ENCODE data around the gene COL8A1.
"Not testable (repeated sequence)": the region's sequence is repeated elsewhere in the genome, so short reads cannot be mapped to it uniquely, and the experiment has no call there.

COL8A1 gene

GRCh38 chr3:99834211-99834957 is 196.0 kb downstream of the COL8A1 start:
- DNase-seq (ENCODE audit: insufficient read length, low spot score) = no peak
- FAIRE-seq = no peak

- no peak for FAIRE-seq
Measured at GRCh38 chr3:99836681-99837080, 198.3 kb downstream of the COL8A1 start.

GRCh38 chr3:99837715-99838114 is 199.3 kb downstream of the COL8A1 start:
- FAIRE-seq (no peak), DNase-seq (ENCODE audit: insufficient read length, low spot score) (no peak)

More at GRCh38 chr3:99836681-99837080, 198.3 kb downstream of the COL8A1 start:
- no peak for DNase-seq (ENCODE audit: insufficient read length, low spot score)

GRCh38 chr3:99838755-99839154 is 200.4 kb downstream of the COL8A1 start:
- FAIRE-seq (no peak), DNase-seq (ENCODE audit: insufficient read length, low spot score) (no peak)

- FAIRE-seq (no peak), DNase-seq (ENCODE audit: insufficient read length, low spot score) (no peak)
Measured at GRCh38 chr3:99839613-99840012, 201.2 kb downstream of the COL8A1 start.

- not testable (repeated sequence) for DNase-seq (ENCODE audit: insufficient read length, low spot score); FAIRE-seq
Measured at GRCh38 chr3:99841949-99842348, 203.6 kb downstream of the COL8A1 start.

- FAIRE-seq (no peak), DNase-seq (ENCODE audit: insufficient read length, low spot score) (peak; percentile 45)
Measured at GRCh38 chr3:99842826-99843589, 204.6 kb downstream of the COL8A1 start.

- DNase-seq (ENCODE audit: insufficient read length, low spot score) (no peak), FAIRE-seq (no peak)
Measured at GRCh38 chr3:99843590-99844258, 205.3 kb downstream of the COL8A1 start.

GRCh38 chr3:99845331-99845730 is 206.9 kb downstream of the COL8A1 start:
- FAIRE-seq = no peak
- DNase-seq (ENCODE audit: insufficient read length, low spot score) = no peak

- no peak for DNase-seq (ENCODE audit: insufficient read length, low spot score)
- FAIRE-seq = no peak
Measured at GRCh38 chr3:99845999-99846398, 207.6 kb downstream of the COL8A1 start.

GRCh38 chr3:99846477-99847160 is 208.2 kb downstream of the COL8A1 start:
- DNase-seq (ENCODE audit: insufficient read length, low spot score) (no peak), FAIRE-seq (no peak)

GRCh38 chr3:99848433-99848832 is 210.0 kb downstream of the COL8A1 start:
- DNase-seq (ENCODE audit: insufficient read length, low spot score) = no peak
- FAIRE-seq = no peak
